Liver (tissue), 9 donors: ENCODE measurements around the gene DTNB. TPM values are rescaled to one million over a fixed set of nuclear protein-coding genes. Genes with fewer than 3 reads are reported as not detected.

Experiments
- DNase-seq: peaks from one replicate; pipeline ENCODE4 v3.0.0-alpha.2; 2017; ENCODE audit warnings: low spot score
- H3K27ac ChIP-seq, 2 donors: one replicate each; pipeline ENCODE4 v1.7.0; 2013; ENCODE audit warnings: inconsistent platforms in 2 of 2, low read length in 2 of 2, control low read depth in 1 of 2, low read depth in 1 of 2, mild to moderate bottlenecking in 1 of 2
- H3K27me3 ChIP-seq, 4 donors: one replicate each; pipeline versions ENCODE4 v1.6.1 to v1.7.0; 2013; ENCODE audit warnings: low read length in 3 of 4, inconsistent platforms in 1 of 4, mild to moderate bottlenecking in 1 of 4, moderate library complexity in 1 of 4; ENCODE audit not compliant: control insufficient read depth in 4 of 4, insufficient read depth in 4 of 4
- H3K36me3 ChIP-seq, 4 donors: one replicate each; pipeline versions ENCODE4 v1.6.1 to v1.7.0; 2013; ENCODE audit warnings: low read length in 3 of 4, mild to moderate bottlenecking in 3 of 4, low read depth in 1 of 4, moderate library complexity in 1 of 4; ENCODE audit not compliant: control insufficient read depth in 4 of 4, insufficient read depth in 3 of 4
- H3K4me1 ChIP-seq, 4 donors: one replicate each; pipeline versions ENCODE4 v1.6.1 to v1.7.0; 2013; ENCODE audit warnings: low read length in 3 of 4, mild to moderate bottlenecking in 3 of 4, moderate library complexity in 1 of 4; ENCODE audit not compliant: control insufficient read depth in 4 of 4, insufficient read depth in 4 of 4
- H3K4me3 ChIP-seq, 3 donors: one replicate each; pipeline versions ENCODE4 v1.6.1 to v1.7.0; 2013; ENCODE audit warnings: low read length in 3 of 3, control low read depth in 1 of 3, low read depth in 1 of 3, mild to moderate bottlenecking in 1 of 3
- H3K9ac ChIP-seq, 2 donors: one replicate each; pipeline ENCODE4 v1.7.0; 2013; ENCODE audit warnings: low read length in 2 of 2, mild to moderate bottlenecking in 2 of 2, moderate library complexity in 2 of 2, control low read depth in 1 of 2, low read depth in 1 of 2
- H3K9me3 ChIP-seq, 4 donors: one replicate each; pipeline versions ENCODE4 v1.6.1 to v1.7.0; 2013; ENCODE audit warnings: low read length in 3 of 4; ENCODE audit not compliant: control insufficient read depth in 4 of 4
- ATF3 ChIP-seq: IDR thresholded peaks from 2 replicates; pipeline ENCODE4 v1.6.1; 2016; ENCODE audit warnings: antibody characterized with exemption
- EGR1 ChIP-seq, 2 donors: IDR thresholded peaks; 2 replicates each; pipeline ENCODE4 v1.6.1; 2016 to 2018; ENCODE audit warnings: antibody characterized with exemption in 2 of 2, low read depth in 2 of 2
- FOXA2 ChIP-seq: IDR thresholded peaks from 2 replicates; pipeline ENCODE4 v1.6.1; 2016; ENCODE audit warnings: antibody characterized with exemption
- HNF4A ChIP-seq, 2 donors: conservative IDR thresholded peaks; 2 replicates each; pipeline ENCODE4 v1.6.1; 2016; ENCODE audit warnings: antibody characterized with exemption in 2 of 2, mild to moderate bottlenecking in 2 of 2
- HNF4G ChIP-seq: IDR thresholded peaks from 2 replicates; pipeline ENCODE4 v1.6.1; 2016; ENCODE audit warnings: antibody characterized with exemption
- JUND ChIP-seq, 2 donors: IDR thresholded peaks; 2 replicates each; pipeline ENCODE4 v1.6.1; 2016; ENCODE audit warnings: antibody characterized with exemption in 2 of 2
- NR2F2 ChIP-seq: IDR thresholded peaks from 2 replicates; pipeline ENCODE4 v1.6.1; 2016; ENCODE audit warnings: antibody characterized with exemption
- RXRA ChIP-seq, 2 donors: IDR thresholded peaks; 2 replicates each; pipeline ENCODE4 v1.6.1; 2017 to 2018; ENCODE audit warnings: antibody characterized with exemption in 2 of 2, mild to moderate bottlenecking in 1 of 2
- TAF1 ChIP-seq: conservative IDR thresholded peaks from 2 replicates; pipeline ENCODE4 v1.6.1; 2016; ENCODE audit warnings: antibody characterized with exemption, mild to moderate bottlenecking
- YY1 ChIP-seq: IDR thresholded peaks from 2 replicates; pipeline ENCODE4 v1.6.1; 2016; ENCODE audit warnings: antibody characterized with exemption, mild to moderate bottlenecking
- WGBS: extraction: QIAGEN DNeasy Blood & Tissue Kit; methylation state at CpG from one replicate; pipeline ENCODE4 v1.1.7; 2013; 5-methylcytosine and 5-hydroxymethylcytosine counted together
- polyA plus RNA-seq, 2 donors: library from polyadenylated mRNA; stranded (reverse) in 1 of 2; unstranded in 1 of 2; fragments of 200-250 nt in 1 of 2; fragments of >200 nt in 1 of 2; fragmentation: Nextera tagmentation in 1 of 2; extraction: Ambion mirVana in 1 of 2; gene quantifications; one replicate each; pipeline versions ENCODE4 v1.2.1 to v1.2.3, GENCODE V29; 2013 to 2015
- total RNA-seq, 2 donors: library from RNA; depleted of rRNA; stranded (reverse); fragments of >200 nt; gene quantifications; one replicate each; pipeline ENCODE4 v1.2.3, GENCODE V29; 2014
- TF ChIP-seq, protein P1 (sequence below): IDR thresholded peaks from 2 replicates; pipeline ENCODE4 v1.6.1; 2016; ENCODE audit warnings: antibody characterized with exemption, mild to moderate bottlenecking
- TF ChIP-seq, protein P2 (sequence below): fragments of 150-350 bp; IDR thresholded peaks from 2 replicates; pipeline ENCODE4 v1.5.1; 2017; ENCODE audit warnings: improper control_type of control experiment, low read depth, low read length; ENCODE audit not compliant: missing input control
- donor health status: healthy.
- donor health status: healthy.
- donor health status: healthy.
- donor health status: healthy.
- donor health status: healthy.

DTNB gene
- total and polyA plus RNA-seq, 4 donors: 3.3 to 10.5 (median 6.4) TPM

DNA sequence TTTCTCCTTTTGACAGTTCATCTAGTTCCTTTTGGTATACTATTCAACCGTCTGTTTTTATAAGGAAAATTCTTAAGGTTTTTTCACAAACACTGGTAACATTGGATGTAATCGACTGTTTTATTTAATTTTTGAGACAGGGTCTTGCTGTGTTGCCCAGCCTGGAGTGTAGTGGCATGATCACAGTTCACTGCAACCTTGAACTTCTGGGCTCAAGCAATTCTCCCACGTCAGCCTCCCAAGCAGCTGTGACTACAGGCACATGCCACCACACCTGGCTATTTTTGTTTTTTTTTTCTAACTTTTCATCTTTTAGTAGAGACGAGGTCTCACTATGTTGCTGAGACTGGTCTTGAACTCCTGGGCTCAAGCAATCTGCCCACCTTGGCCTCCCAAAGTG, 227.3 kb downstream of the DTNB start:
- Histone ChIP-seq H3K4me3 (no peak overlapping the region), H3K4me1 (peaks cover 0 to 7% (median 3%) of the 10 kb centered on the region in 4 donors), H3K27me3 (no peaks in the 10 kb centered on the region), H3K9ac (no peak overlapping the region), H3K27ac (no peak overlapping the region), H3K9me3 (no peaks in the 10 kb centered on the region), H3K36me3 (no peaks in the 10 kb centered on the region)
- WGBS: 80% methylated on average over 4 of the region's 4 CpGs
- TF ChIP-seq, protein P1, sequence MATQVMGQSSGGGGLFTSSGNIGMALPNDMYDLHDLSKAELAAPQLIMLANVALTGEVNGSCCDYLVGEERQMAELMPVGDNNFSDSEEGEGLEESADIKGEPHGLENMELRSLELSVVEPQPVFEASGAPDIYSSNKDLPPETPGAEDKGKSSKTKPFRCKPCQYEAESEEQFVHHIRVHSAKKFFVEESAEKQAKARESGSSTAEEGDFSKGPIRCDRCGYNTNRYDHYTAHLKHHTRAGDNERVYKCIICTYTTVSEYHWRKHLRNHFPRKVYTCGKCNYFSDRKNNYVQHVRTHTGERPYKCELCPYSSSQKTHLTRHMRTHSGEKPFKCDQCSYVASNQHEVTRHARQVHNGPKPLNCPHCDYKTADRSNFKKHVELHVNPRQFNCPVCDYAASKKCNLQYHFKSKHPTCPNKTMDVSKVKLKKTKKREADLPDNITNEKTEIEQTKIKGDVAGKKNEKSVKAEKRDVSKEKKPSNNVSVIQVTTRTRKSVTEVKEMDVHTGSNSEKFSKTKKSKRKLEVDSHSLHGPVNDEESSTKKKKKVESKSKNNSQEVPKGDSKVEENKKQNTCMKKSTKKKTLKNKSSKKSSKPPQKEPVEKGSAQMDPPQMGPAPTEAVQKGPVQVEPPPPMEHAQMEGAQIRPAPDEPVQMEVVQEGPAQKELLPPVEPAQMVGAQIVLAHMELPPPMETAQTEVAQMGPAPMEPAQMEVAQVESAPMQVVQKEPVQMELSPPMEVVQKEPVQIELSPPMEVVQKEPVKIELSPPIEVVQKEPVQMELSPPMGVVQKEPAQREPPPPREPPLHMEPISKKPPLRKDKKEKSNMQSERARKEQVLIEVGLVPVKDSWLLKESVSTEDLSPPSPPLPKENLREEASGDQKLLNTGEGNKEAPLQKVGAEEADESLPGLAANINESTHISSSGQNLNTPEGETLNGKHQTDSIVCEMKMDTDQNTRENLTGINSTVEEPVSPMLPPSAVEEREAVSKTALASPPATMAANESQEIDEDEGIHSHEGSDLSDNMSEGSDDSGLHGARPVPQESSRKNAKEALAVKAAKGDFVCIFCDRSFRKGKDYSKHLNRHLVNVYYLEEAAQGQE: no peak
- TF ChIP-seq TAF1 (no peak), HNF4G (no peak), RXRA (IDR thresholded peaks at IDR 0.05) (no peak), ATF3 (no peak), YY1 (no peak)
- TF ChIP-seq, protein P2, sequence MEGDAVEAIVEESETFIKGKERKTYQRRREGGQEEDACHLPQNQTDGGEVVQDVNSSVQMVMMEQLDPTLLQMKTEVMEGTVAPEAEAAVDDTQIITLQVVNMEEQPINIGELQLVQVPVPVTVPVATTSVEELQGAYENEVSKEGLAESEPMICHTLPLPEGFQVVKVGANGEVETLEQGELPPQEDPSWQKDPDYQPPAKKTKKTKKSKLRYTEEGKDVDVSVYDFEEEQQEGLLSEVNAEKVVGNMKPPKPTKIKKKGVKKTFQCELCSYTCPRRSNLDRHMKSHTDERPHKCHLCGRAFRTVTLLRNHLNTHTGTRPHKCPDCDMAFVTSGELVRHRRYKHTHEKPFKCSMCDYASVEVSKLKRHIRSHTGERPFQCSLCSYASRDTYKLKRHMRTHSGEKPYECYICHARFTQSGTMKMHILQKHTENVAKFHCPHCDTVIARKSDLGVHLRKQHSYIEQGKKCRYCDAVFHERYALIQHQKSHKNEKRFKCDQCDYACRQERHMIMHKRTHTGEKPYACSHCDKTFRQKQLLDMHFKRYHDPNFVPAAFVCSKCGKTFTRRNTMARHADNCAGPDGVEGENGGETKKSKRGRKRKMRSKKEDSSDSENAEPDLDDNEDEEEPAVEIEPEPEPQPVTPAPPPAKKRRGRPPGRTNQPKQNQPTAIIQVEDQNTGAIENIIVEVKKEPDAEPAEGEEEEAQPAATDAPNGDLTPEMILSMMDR: no peak
- no peak for DNase-seq

GRCh38 chr2:25445464-25445863, 227.9 kb downstream of the DTNB start:
- Histone ChIP-seq H3K9ac (no peak overlapping the region), H3K4me1 (peaks cover 0 to 7% (median 3%) of the 10 kb centered on the region in 4 donors), H3K4me3 (no peak overlapping the region), H3K9me3 (no peaks in the 10 kb centered on the region), H3K27ac (no peak overlapping the region), H3K27me3 (no peaks in the 10 kb centered on the region), H3K36me3 (no peaks in the 10 kb centered on the region)
- TF ChIP-seq, protein P2: no peak
- TF ChIP-seq ATF3: no peak
- no peak for TF ChIP-seq HNF4A (conservative IDR thresholded peaks at IDR 0.05)
- no peak for TF ChIP-seq YY1
- no peak for TF ChIP-seq NR2F2
- TF ChIP-seq JUND (IDR thresholded peaks at IDR 0.05): no peak
- no peak for TF ChIP-seq HNF4G
- TF ChIP-seq TAF1: no peak
- TF ChIP-seq EGR1 (IDR thresholded peaks at IDR 0.05; ENCODE audit: low read depth in 2 of 2): no peak
- no peak for TF ChIP-seq FOXA2
- no peak for DNase-seq
- 85% methylated on average over 8 of the region's 8 CpGs for WGBS
